ENCODE data around the gene ABCB7.

DNA sequence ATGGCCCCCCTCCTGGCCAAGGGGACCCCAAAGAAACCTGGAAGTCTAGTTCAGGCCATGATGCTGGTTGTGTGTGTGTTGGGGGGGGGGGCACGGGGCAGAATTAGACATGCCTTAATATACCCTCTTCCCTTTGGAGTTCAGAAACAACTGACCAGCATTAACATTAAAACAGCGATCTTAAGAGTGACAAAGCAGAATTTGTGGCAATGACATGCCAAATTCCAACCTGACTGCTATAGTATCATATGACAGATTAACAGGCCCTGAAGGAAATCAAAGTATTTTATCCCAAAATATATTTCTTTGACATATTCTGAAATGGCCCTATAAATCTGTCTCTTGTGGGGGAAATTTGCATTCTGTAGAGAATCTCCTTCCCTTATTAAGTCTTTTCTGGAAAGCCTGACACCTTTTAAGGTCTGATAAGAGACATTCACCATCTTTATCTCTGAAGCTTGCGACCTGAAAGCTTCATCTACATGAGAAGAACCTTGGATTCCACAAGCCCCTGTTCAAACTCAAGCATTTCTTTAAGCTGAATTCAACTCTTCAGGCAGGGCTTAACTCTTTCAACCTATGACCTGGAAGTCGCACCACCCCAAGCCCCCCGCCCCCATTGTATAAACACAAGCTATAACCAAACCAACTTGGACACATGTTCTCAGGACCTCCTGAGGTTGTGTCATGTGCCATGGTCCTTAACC is 40.2 kb downstream of the ABCB7 start:
- TF ChIP-seq CTCF (IDR thresholded peaks at IDR 0.05 in 4 of 5, conservative IDR thresholded peaks at IDR 0.05 in 1 of 5) (no peak), POLR2A (IDR thresholded peaks at IDR 0.05) (no peak)
